Measurements from ENCODE around the gene DLG5. TPM values are rescaled to one million over a fixed set of nuclear protein-coding genes. Genes with fewer than 3 reads are reported as not detected.

DLG5 gene
- total and polyA plus RNA-seq, 10 of the 15 experiments (the other 5 are each of a cell fraction or from before 2014, with no cell fraction given) = 0.18 to 6.6 (median 2.7) TPM

DNA sequence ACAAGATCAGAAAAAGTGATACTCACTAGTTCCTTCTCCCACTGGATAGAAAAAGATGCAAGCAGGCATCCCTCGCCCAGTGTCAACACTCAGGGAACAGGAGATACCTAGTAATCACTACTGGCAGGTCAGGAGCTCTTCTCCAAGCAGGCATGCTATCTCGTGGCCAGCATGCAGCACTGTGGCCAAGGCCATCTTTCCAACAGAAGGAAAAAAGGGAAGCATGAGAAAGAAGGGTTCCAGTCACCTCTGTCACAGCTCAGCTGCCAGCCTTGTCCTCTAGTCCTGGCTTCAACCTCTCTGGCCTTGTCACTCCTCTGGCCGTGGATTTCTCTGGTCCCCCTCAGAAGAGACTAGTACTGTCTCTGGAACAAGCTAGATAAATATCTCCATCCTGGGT lies 45.3 kb downstream of the DLG5 start:
- TF ChIP-seq KDM1A (IDR thresholded peaks at IDR 0.05; ENCODE audit: borderline replicate concordance) = no peak
- DNase-seq (ENCODE audit: low read depth, low spot score) = no peak
- Histone ChIP-seq H3K9ac (ENCODE audit: control insufficient read depth, insufficient read depth, low read length) (no peak overlapping the region), H3K4me3 (no peak overlapping the region), H3K9me3 (replicated peaks; ENCODE audit: control insufficient read depth, insufficient read depth, low read length) (no peaks in the 10 kb centered on the region), H3K27me3 (replicated peaks in 1 of 2; ENCODE audit: control insufficient read depth in 2 of 2, insufficient read depth in 2 of 2, low read length in 1 of 2) (no peaks in the 10 kb centered on the region), H4K20me1 (ENCODE audit: control insufficient read depth, insufficient read depth) (no peaks in the 10 kb centered on the region), H3K36me3 (ENCODE audit: control insufficient read depth in 2 of 2, insufficient read depth in 2 of 2, low read length in 1 of 2) (no peaks in the 10 kb centered on the region), H3K79me2 (ENCODE audit: control insufficient read depth, insufficient read depth, low read length) (no peaks in the 10 kb centered on the region), H3K4me1 (ENCODE audit: control insufficient read depth, insufficient read depth, low read length) (peaks cover 13% of the 10 kb centered on the region), H3K27ac (ENCODE audit: control insufficient read depth, insufficient read depth) (no peak overlapping the region), H3K4me2 (ENCODE audit: control insufficient read depth, insufficient read depth) (no peak overlapping the region), H2AFZ (ENCODE audit: control insufficient read depth, low read depth, low read length) (no peak overlapping the region)
- WGBS (ENCODE audit: insufficient coverage, insufficient replicate concordance, low lambda C conversion rate, missing lambda C conversion rate) = 67% methylated on average over 3 of the region's 3 CpGs
- BruUV-seq (replicated peaks) = no TSS peak
- intact Hi-C loops (cut with micrococcal nuclease; ENCODE audit: unreplicated experiment) = no loop called here
- SMC1A ChIA-PET (ENCODE audit: uncharacterized antibody, unreplicated experiment) = no interaction called here
- CTCF ChIA-PET = interaction anchor here (2.0 kb wide), 1 partner anchor 34 kb away, joined by 4 read pairs; no protein-coding TSS in a partner anchor
- no peak for FAIRE-seq
- ATAC-seq = no peak
- POLR2A ChIA-PET = interaction anchor here (0.5 kb wide), 1 partner anchor 36 kb away, joined by 6 read pairs; no protein-coding TSS in a partner anchor
- in situ Hi-C loops (cut with MboI) = no loop called here
- RAD21 ChIA-PET (ENCODE audit: unreplicated experiment) = interaction anchor here (0.6 kb wide), 1 partner anchor 35 kb away, joined by 4 read pairs; no protein-coding TSS in a partner anchor

DNA sequence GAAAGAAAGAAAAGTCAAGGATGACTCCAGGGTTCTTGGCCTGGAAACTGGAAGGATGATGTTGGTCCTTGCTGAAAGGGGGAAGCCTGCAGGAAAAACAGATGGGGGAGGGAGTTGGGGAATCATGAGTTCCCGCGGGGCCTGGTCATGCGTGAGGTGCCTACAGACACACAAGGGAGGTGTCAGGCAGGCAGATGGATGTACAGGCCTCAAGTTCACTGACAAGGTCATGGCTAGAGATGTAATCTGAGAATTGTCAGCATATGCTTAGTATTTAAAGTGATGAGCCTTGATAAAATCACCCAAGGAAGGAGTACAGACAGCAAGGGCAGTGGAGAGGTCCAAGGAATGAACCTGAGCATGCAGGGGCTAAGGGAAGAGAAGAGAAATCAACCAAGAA lies 46.8 kb downstream of the DLG5 start:
- no peaks in the 10 kb centered on the region for H3K9me3 ChIP-seq (replicated peaks; ENCODE audit: control insufficient read depth, insufficient read depth, low read length)
- H3K79me2 ChIP-seq (ENCODE audit: control insufficient read depth, insufficient read depth, low read length) = no peaks in the 10 kb centered on the region
- no peak overlapping the region for H3K27ac ChIP-seq (ENCODE audit: control insufficient read depth, insufficient read depth)
- ChIA-PET POLR2A (no interaction called here), SMC1A (ENCODE audit: uncharacterized antibody, unreplicated experiment) (no interaction called here), RAD21 (ENCODE audit: unreplicated experiment) (no interaction called here), CTCF (no interaction called here)
- H3K4me2 ChIP-seq (ENCODE audit: control insufficient read depth, insufficient read depth) = no peak overlapping the region
- no peak overlapping the region for H3K4me3 ChIP-seq
- intact Hi-C loops (cut with micrococcal nuclease; ENCODE audit: unreplicated experiment) = no loop called here
- H3K27me3 ChIP-seq (replicated peaks in 1 of 2; ENCODE audit: control insufficient read depth in 2 of 2, insufficient read depth in 2 of 2, low read length in 1 of 2) = no peaks in the 10 kb centered on the region
- no peak overlapping the region for H2AFZ ChIP-seq (ENCODE audit: control insufficient read depth, low read depth, low read length)
- 97% methylated on average over 3 of the region's 3 CpGs for WGBS (ENCODE audit: insufficient coverage, insufficient replicate concordance, low lambda C conversion rate, missing lambda C conversion rate)
- H4K20me1 ChIP-seq (ENCODE audit: control insufficient read depth, insufficient read depth) = no peaks in the 10 kb centered on the region
- no peak for ATAC-seq
- no TSS peak for BruUV-seq (replicated peaks)
- DNase-seq (ENCODE audit: low read depth, low spot score) = no peak
- no peak overlapping the region for H3K9ac ChIP-seq (ENCODE audit: control insufficient read depth, insufficient read depth, low read length)
- FAIRE-seq = no peak
- H3K36me3 ChIP-seq (ENCODE audit: control insufficient read depth in 2 of 2, insufficient read depth in 2 of 2, low read length in 1 of 2) = no peaks in the 10 kb centered on the region
- in situ Hi-C loops (cut with MboI) = no loop called here
- H3K4me1 ChIP-seq (ENCODE audit: control insufficient read depth, insufficient read depth, low read length) = peaks cover 13% of the 10 kb centered on the region
- TF ChIP-seq RFX5 (IDR thresholded peaks at IDR 0.05; ENCODE audit: low read depth, low read length) (no peak), TCF12 (IDR thresholded peaks at IDR 0.05; ENCODE audit: low read depth, low read length) (no peak), POLR2A (IDR thresholded peaks at IDR 0.05; ENCODE audit: low read depth, low read length) (no peak), MTA3 (IDR thresholded peaks at IDR 0.05; ENCODE audit: borderline replicate concordance, low read length) (no peak), SREBF2 (IDR thresholded peaks at IDR 0.05; ENCODE audit: low read length) (no peak), CBX3 (IDR thresholded peaks at IDR 0.05; ENCODE audit: borderline replicate concordance, low read depth) (no peak), HDGF (IDR thresholded peaks at IDR 0.05) (no peak)
- TF ChIP-seq, protein P1, sequence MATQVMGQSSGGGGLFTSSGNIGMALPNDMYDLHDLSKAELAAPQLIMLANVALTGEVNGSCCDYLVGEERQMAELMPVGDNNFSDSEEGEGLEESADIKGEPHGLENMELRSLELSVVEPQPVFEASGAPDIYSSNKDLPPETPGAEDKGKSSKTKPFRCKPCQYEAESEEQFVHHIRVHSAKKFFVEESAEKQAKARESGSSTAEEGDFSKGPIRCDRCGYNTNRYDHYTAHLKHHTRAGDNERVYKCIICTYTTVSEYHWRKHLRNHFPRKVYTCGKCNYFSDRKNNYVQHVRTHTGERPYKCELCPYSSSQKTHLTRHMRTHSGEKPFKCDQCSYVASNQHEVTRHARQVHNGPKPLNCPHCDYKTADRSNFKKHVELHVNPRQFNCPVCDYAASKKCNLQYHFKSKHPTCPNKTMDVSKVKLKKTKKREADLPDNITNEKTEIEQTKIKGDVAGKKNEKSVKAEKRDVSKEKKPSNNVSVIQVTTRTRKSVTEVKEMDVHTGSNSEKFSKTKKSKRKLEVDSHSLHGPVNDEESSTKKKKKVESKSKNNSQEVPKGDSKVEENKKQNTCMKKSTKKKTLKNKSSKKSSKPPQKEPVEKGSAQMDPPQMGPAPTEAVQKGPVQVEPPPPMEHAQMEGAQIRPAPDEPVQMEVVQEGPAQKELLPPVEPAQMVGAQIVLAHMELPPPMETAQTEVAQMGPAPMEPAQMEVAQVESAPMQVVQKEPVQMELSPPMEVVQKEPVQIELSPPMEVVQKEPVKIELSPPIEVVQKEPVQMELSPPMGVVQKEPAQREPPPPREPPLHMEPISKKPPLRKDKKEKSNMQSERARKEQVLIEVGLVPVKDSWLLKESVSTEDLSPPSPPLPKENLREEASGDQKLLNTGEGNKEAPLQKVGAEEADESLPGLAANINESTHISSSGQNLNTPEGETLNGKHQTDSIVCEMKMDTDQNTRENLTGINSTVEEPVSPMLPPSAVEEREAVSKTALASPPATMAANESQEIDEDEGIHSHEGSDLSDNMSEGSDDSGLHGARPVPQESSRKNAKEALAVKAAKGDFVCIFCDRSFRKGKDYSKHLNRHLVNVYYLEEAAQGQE (IDR thresholded peaks at IDR 0.05; ENCODE audit: low read depth, low read length) = no peak
- TF ChIP-seq, protein P2, sequence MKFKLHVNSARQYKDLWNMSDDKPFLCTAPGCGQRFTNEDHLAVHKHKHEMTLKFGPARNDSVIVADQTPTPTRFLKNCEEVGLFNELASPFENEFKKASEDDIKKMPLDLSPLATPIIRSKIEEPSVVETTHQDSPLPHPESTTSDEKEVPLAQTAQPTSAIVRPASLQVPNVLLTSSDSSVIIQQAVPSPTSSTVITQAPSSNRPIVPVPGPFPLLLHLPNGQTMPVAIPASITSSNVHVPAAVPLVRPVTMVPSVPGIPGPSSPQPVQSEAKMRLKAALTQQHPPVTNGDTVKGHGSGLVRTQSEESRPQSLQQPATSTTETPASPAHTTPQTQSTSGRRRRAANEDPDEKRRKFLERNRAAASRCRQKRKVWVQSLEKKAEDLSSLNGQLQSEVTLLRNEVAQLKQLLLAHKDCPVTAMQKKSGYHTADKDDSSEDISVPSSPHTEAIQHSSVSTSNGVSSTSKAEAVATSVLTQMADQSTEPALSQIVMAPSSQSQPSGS (IDR thresholded peaks at IDR 0.05; ENCODE audit: low read length) = no peak
- TF ChIP-seq, protein P3, sequence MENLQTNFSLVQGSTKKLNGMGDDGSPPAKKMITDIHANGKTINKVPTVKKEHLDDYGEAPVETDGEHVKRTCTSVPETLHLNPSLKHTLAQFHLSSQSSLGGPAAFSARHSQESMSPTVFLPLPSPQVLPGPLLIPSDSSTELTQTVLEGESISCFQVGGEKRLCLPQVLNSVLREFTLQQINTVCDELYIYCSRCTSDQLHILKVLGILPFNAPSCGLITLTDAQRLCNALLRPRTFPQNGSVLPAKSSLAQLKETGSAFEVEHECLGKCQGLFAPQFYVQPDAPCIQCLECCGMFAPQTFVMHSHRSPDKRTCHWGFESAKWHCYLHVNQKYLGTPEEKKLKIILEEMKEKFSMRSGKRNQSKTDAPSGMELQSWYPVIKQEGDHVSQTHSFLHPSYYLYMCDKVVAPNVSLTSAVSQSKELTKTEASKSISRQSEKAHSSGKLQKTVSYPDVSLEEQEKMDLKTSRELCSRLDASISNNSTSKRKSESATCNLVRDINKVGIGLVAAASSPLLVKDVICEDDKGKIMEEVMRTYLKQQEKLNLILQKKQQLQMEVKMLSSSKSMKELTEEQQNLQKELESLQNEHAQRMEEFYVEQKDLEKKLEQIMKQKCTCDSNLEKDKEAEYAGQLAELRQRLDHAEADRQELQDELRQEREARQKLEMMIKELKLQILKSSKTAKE (IDR thresholded peaks at IDR 0.05; ENCODE audit: low read depth, poor library complexity, severe bottlenecking) = no peak
